ENCODE measurements around the gene ADRA1B.

ADRA1B gene

DNA sequence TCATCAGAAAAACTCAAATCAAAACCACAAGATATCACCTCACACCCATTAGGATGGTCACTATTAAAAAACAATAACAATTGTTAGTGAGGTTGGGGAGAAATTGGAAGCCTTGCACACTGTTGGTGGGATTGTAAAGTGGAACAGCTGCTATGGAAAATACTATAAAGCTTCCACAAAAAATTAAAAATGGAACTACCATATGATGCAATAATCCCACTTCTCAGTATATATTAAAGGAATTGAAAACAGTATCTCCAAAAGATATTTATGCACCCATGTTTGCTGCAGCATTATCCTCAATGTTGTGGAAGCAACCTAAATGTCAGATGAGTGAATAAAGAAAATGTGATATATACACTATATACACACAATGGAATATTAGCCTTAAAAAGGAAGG lies 14.5 kb upstream of the ADRA1B start:
- DNase-seq (ENCODE audit: low read depth) = no peak

DNA sequence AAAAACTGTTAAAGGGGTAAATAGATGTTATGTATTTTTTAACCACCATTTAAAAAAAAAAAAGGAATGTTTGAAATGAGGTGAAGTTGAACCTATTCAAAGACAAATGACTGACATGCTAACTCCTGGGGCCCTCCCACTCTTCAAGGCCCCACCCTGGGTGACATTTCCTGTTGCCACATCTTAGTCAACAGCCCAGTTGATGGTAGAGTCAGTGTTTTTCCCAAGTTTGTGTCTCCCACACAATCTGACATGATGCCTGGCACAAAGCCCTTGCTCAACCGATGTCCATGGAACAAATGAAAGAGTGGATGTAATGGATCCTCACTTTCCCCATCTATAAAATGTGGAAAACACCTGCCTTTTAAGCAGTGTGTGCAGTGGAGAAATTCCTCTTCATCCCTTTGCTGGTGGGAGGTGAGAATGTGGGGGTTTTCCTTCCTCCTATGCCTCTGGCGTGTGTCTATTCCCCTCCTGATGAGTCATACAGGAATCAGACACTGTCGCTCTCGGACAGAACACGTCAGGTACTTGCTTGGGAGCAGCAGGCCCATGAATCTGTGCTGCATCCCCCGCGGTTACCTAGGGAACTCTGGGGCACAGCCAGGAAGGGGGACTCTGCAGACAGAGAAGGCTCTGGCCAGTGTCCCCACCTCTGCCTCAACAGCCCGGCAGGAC lies 13.7 kb upstream of the ADRA1B start:
- DNase-seq (ENCODE audit: low read depth) = no peak

DNA sequence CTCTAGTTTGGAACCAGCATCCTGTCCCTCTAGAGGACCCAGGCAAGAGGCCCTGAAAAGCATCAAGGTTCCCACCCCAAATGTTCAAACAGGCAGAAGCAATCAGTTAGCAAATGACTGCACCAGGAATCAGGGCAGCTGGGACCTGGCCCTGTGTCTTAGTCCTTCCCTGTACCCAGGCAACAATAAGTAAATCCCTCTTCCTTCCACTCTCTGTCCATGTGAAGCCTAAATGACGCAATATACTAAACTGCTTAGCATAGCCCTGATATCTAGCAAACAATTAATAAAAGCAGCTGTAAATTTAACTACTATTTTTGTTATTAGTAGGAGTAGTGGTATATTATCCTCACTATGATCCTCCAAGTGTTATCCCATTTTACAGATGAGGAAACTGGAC lies 13.2 kb upstream of the ADRA1B start:
- DNase-seq (ENCODE audit: low read depth) = no peak

DNA sequence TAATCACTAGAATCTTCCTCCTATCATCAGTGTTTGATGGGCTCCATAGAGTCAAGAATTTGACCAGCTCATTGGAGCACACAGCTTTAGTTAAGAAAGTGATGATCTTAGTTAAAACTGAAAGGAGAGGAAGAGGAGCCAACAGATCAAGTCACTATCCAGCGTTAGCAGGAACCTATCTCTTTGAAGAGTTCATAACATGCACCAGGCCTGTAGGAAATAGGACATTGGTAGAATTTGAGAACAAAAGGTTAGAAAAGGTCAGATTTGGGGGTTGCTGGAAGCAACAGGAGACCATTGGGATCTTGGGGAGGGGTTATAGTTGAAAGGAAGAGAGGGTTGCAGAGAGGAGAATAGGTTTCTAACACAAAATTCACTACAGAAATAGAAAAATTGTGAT lies 11.4 kb upstream of the ADRA1B start:
- no peak for DNase-seq (ENCODE audit: low read depth)

DNA sequence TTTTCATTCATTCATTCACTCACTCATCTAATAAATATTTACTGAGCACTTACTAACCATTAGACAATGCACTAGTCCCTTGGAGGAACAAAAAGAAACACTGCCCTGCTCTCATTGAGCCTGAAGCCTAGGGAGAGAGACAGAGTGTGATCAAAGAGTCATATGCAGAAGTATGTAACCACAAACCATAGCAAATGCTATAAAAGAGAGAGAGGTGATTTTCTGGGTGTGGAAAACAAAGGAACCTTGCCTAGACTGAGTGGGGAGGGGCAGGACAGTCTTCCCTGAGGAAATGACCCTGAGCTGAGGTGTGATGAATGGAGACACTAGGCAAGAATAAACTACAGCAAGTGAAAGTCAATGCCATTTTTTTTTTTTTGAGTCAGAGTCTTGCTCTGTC lies 10.8 kb upstream of the ADRA1B start:
- DNase-seq (ENCODE audit: low read depth) = no peak

DNA sequence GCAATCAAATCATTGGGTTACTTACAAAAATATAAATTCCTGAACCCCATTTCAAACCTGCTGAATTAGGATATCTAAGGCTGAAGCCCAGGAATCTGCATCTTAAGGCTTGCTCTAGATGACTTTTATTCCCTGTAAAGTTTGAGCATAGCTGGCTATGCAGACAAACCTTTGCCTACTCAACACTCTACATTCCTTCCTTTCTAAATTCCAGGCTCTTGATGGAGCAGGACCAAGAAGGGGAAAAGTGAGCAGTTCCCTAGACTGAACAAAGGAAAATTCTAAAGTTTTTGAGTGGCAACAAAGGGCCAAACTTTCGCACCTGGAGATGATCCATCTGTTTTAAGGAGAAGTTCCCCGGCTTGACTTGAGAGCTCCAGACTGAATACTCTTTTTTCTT lies 9.8 kb upstream of the ADRA1B start:
- DNase-seq (ENCODE audit: low read depth) = no peak

DNA sequence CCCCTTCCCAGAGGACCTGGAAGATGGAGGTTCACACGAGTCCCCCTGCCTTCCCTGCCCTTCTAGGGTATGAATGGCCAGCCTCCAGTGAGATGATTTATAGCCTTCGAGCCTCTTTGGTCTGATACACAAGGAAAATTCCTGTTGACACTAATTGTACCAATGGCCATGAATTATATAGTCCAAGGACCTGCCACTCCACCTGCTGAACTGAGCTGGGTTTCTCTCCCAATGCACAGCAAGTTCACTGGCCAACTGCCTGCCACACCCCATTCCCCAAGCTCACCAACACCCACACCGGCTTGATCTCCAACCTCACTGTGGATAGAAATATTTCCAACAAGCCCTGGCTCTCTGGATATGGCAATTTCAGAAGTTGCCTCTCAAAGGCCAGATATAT lies 9.3 kb upstream of the ADRA1B start:
- no peak for DNase-seq (ENCODE audit: low read depth)

DNA sequence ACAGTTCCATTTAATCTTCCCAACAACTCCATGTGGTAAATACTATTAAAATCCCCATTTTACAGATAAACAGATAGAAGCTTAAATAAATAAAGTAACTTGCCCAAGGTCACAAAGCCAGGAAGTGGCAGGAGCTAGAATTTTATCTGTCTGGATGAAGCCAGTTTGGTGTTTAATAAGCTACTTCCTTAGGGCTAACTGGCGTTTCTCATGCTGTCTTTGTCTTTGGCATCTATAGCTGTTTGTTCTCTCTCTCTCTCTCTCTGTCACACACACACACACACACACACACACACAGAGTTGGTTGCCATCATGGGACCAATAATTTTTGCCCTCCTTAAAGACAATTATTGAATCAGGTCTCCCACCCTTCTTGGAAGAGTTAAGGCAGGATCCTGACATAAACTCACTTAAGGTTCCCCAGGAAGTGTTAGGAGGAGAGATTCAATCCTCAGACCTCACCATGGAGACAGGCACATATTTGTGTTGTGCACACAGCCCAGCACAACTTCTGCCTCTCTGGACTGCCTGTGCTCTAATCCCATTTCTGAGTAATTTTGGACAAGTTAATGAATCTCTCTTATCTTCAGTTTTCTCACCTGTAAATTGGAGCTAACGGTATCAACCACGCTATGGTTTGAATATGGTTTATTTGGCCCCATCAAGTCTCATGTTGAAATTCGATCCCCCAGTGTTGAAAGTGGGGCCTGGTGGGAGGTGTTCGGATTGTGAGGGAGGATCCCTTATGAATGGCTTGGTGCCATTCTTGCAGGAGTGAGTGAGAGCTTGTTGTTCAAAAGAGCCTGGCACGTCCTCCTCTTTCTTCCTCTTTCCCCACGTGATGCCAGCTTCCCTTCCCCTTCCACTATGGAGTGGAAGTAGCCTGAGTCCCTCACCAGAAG lies 8.3 kb upstream of the ADRA1B start:
- no peak for DNase-seq (ENCODE audit: low read depth)

DNA sequence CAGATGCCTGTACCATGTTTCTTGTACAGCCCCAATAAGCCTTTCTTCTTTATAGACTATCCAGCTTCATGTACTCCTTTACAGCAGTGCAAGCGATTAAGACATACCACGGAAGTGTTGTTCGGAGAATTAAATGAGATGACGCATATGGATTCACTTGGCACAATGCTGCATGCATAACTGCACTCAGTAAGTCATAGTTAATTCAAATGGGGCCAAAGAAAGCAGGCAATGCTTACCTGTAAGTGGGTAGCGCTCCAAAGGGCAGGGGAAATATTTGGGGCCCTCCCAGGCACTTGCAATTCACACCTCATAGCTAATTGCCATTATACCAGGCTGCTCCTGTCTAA lies 7.7 kb upstream of the ADRA1B start:
- DNase-seq (ENCODE audit: low read depth) = no peak

DNA sequence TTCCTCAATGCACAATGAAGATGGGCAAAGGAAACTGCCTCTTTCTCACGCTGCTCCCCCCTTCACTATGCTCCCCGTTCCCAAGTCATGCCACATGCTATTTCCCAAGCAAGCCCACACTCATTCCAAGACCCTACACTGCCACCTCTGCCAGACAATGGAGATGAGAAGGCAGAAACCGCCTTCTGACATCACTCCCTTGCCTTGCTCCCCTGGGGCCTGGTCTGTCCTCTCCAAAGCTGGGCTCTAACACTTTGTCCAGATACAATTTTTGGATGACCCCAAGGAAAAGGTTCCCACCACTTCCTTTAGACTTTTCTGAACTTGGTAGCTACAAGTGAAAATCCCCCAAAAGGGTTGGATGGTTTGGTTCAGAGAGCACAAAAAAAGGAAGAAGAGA lies 7.2 kb upstream of the ADRA1B start:
- no peak for DNase-seq (ENCODE audit: low read depth)

DNA sequence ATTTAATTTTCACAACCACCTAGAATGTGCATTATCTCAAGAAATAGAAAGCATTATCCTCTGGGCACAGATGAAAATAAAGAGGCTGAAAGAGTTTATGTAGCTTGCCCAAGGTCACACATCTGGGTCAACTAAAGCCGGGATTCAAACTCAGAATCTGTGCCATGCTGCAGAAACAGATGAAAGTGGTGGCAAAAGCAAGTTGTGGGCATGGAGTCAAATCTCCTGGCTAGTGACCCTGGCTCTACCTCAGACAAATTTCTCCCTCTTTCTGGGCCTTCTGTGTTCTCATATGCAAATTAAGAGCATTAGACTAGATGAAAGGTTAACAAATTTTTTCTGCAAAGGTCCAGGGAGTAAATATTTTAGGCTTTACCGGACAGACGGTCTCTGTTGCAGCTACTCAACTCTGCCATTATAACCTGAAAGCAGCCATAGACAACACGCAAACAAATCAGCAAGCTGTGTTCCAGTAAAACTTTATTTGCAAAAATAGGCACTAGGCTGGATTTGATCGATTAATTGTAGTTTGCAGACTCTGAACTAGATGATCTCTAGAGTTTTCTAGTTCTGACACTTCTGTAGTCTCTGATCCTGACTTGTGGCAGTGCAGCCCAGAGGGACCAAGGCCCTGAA lies 6.0 kb upstream of the ADRA1B start:
- DNase-seq (ENCODE audit: low read depth) = no peak

DNA sequence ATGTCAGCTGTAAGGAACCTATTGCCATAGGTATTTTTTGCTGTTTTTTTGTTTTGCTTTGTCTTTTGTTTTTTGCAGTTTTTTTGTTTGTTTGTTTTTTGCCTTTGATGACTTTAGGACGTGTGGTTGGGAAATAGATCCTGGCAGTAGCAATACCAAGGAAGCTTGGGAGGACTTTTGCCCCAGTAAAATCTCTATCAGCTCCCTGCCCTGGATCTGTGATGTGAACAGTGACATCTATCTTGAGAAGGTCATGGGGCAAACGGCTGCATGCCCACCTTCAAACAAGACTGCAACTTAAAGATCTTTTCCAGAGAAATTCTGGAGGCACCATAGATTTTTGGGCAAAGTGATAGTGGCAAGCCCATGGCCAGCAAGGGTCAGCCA lies 5.4 kb upstream of the ADRA1B start:
- DNase-seq (ENCODE audit: low read depth) = no peak

DNA sequence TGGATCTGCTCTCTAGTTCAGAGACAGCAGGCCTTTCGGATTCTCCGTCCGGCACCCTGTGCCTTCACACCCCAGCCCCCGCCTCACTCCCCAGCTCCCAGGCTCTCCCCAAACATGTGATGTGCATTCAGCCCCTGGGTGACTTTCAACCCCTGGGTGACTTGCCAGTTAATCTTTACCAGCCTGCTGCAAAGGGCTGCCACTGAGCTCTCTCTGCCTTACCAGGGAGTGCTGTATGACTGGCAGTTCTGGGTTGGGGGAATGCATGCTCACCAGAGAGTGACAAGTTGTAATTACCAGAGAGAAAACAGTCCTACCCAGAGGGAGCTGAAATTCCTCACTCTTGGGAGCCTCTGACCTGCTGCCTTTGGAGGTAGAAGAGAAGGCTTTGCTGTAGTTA lies 4.9 kb upstream of the ADRA1B start:
- DNase-seq (ENCODE audit: low read depth) = no peak

DNA sequence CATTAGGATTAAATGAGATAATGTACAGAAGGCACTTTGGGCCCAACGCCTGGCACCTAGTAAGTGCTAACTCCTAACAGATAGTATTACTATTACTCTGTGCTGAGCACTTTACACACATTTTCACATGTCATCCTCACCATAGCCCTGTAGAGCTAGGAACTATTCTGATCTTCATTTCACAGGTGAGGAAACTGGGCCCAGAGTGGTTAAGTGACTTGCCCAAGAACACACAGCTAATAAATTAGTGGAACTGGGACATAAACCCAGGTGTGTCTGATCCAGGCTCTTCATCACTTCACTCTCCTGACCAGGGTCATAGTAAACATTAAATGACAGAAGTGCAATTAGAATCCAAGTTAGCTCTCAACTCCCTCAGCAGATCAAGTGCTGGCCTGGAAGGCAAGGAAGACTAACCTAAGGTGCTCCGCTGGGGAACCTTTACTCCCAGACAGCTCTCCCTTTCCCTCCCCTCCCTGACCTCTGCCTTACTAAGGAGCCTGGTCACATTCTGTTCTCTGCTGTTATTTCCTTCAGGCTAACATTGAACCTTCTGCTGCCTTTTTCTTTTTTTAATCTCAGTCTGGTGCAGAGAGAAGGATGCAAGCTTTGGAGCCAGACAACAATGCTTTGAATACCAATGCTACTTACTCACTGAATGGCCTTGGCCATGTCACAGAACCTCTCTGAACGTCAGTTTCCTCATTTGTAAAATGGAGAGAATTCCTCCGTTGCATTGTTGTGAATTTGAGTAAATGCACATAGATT lies 4.1 kb upstream of the ADRA1B start:
- DNase-seq (ENCODE audit: low read depth) = no peak

DNA sequence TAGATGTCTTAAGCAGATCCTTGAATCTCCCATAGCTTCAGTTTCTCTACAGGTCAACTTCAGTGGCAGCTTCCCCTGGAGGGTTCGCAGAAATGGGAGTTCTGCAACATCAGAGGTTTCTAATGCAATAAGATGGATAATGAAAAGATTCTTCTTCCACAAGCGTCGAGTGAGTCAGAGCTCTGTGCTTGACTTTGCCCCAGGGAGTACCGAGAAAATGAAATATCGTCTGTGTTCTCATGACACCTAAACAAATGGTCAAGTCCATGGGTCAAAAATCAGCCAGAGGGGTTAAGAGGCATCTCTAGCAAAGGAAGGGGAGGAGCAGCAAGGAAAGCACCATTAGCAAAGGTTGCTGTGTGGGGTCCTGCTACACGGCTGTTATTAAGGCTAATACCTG lies 3.2 kb upstream of the ADRA1B start:
- no peak for DNase-seq (ENCODE audit: low read depth)

DNA sequence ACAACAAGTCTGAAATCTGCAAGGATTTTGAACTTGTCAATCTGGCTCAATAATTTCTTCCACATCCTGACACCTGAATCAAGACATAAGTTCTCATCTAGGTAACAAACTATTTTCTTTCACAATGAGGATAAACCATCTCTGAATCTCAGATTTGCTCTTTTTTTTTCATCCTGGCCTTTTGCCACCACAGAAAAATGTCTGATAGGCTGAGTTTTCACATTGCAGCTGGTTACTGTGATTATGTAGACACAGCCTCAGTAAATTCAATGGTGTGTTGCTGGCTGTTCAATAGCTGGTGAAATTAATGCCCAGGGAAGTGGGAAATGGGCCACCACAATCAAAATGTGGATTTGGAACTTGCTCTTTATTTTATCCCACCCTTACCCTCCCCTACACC lies 2.8 kb upstream of the ADRA1B start:
- no peak for DNase-seq (ENCODE audit: low read depth)

DNA sequence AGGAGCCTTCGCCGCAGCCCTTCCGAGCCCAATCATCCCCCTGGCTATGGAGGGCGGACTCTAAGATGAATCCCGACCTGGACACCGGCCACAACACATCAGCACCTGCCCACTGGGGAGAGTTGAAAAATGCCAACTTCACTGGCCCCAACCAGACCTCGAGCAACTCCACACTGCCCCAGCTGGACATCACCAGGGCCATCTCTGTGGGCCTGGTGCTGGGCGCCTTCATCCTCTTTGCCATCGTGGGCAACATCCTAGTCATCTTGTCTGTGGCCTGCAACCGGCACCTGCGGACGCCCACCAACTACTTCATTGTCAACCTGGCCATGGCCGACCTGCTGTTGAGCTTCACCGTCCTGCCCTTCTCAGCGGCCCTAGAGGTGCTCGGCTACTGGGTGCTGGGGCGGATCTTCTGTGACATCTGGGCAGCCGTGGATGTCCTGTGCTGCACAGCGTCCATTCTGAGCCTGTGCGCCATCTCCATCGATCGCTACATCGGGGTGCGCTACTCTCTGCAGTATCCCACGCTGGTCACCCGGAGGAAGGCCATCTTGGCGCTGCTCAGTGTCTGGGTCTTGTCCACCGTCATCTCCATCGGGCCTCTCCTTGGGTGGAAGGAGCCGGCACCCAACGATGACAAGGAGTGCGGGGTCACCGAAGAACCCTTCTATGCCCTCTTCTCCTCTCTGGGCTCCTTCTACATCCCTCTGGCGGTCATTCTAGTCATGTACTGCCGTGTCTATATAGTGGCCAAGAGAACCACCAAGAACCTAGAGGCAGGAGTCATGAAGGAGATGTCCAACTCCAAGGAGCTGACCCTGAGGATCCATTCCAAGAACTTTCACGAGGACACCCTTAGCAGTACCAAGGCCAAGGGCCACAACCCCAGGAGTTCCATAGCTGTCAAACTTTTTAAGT lies 819 bp downstream of the ADRA1B start:
- DNase-seq (ENCODE audit: low read depth) = no peak

DNA sequence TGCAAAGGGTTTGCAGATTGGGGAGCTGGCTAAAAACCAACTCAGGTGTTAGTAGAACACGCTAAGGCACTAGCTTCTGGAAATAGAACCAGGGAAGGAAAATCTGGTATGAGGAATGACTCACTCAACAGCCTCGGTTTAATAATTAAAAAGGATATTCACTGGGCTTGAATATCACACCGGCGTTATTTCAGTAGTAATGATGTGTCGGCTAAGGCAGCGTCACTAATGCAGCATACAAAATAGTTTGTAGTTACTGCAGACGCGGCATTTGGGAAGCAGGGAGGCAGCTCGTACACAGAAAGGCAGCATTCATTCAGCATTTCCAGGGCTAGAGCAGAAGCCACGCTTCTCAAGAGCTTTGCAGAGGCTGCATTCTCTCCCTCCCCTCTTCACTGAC lies 1.7 kb downstream of the ADRA1B start:
- DNase-seq (ENCODE audit: low read depth) = no peak

DNA sequence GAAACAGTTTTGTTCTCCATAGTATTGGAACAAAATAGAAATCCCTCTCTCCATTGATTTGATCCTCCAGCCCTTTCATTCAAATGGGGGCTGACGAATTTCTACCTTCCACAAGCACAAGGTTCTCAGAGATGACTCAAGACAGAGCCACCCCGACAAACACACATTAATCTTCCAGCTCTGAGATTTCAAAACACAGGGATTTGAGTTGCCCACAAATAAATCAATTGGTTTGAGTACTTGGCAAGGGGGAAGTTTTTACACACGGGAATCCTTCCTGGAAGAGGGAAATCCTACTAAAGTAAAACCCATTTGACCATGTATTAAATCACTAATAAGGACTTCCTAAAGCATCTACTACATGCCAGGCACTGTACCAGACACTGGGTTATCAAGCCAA lies 5.4 kb downstream of the ADRA1B start:
- DNase-seq (ENCODE audit: low read depth) = no peak

DNA sequence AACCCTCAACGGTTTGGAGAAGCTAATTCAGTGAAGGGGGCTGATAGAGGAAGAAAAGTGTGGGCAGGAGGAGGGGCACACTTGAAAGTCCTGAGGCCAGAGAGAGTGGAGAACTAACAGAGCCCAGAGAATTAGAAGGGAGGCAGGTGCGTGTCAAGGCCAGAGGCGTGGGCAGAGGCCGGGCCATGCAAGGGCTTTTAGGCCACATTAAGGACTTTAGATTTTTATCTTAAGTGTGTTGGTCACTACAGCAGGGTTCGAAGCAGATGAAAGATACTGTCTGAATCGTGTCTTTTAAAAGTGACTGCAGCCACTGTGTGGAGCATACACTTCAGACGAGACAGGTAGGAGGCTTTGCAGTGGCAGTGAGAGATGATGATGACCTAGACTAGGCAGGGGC lies 6.7 kb downstream of the ADRA1B start:
- DNase-seq (ENCODE audit: low read depth) = no peak

DNA sequence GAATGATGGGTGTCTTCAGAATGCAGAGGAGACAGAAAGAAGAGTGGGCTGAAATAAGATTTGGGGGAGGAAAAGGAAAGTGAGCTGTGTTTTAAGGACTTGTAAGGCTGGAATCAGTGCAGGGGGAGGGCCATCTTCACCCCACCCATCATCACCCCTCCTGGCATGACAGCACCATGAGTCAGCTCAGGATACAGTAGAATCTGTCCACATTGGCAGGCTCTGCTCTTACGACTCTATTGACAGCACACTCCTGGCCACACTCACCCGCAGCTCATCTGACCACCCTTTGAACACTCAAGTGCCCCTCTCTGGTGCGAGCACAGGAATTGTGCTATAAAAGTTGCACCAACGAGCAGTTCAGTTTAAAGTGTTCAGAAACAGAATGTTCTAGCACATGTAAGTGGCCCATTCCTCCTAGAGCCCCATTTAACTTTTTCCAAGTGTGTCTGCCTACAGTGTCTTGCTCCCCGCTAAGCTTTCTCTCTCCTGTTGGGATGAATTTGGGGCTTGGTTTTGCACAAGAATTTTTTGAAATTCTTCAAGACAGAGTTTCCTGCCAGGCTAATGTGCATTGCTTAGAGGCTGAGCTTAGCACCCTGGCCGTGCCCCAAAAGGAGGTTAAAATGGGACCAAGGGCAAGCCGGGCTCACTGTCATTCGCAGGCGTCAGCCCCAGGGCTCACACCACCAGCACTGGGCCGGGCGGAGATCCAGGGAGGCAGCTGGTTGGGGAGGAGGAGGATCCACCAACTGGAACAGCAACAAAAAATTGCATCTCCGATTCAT lies 12.0 kb downstream of the ADRA1B start:
- no peak for DNase-seq (ENCODE audit: low read depth)

Measured in T-helper 22 cell (primary cell).